Measurements from ENCODE around the gene TLR4. TPM values are rescaled to one million over a fixed set of nuclear protein-coding genes. Genes with fewer than 3 reads are reported as not detected.

Gene TLR4
- total and polyA plus RNA-seq, 2 experiments from 2014 or later = 0.06 to 0.17 TPM

- TF ChIP-seq ZNF462 (CRISPR knock-in tag; IDR thresholded peaks at IDR 0.05) = no peak
These were observed 68.8 kb downstream of the TLR4 start (continued) for GRCh38 chr9:117772960-117773359.

Small RNAs within 50 kb of the gene (small RNA-seq; reads per million reads assigned to genes)
- gene RNU6-1082P (ENCODE audit: low replicate concordance) = not detected

Data from GM23338 (cell line).